H1 (cell line): ENCODE data around the gene ZHX3. TPM values are rescaled to one million over a fixed set of nuclear protein-coding genes. Genes with fewer than 3 reads are reported as not detected.
A peak's percentile ranks its signal among the peaks of the same experiment; 100 is the strongest.

Experiments used
- CTCF ChIA-PET: fragments of 300-600 bp; sonication (Branson Sonifier 250); formaldehyde crosslinking; loops from one replicate; lab custom pipeline; 2021; ENCODE audit not compliant: partially characterized antibody; lab: Charles Lee
- POLR2A ChIA-PET: fragments of 300-600 bp; sonication (Branson Sonifier 250); formaldehyde crosslinking; loops from one replicate; lab custom pipeline; 2021; ENCODE audit warnings: inconsistent platforms; ENCODE audit not compliant: partially characterized antibody; lab: Charles Lee
- DNase-seq, 2 experiments: peaks; one replicate each; pipeline versions ENCODE4 v3.0.0 to v3.0.0-alpha.2; 2010 to 2022; ENCODE audit warnings: low spot score in 2 of 2, low read depth in 1 of 2, mixed read lengths in 1 of 2
- FAIRE-seq: peaks from 2 replicates; lab custom pipeline; 2011; peaks lifted over from hg19 to GRCh38; lab: Jason Lieb, UNC
- H2AFZ ChIP-seq: 2 replicates; pipeline ENCODE4 v1.8.1; 2012; ENCODE audit warnings: low read length, inconsistent platforms
- H2AK5ac ChIP-seq: 2 replicates; pipeline ENCODE4 v1.6.1; 2013; ENCODE audit warnings: low read depth, low read length
- H2BK120ac ChIP-seq: replicated peaks from 2 replicates; pipeline ENCODE3; 2013; ENCODE audit warnings: low read depth, low read length, inconsistent platforms
- H2BK12ac ChIP-seq: 2 replicates; pipeline ENCODE4 v1.6.1; 2013; ENCODE audit warnings: low read depth, low read length
- H2BK15ac ChIP-seq: 2 replicates; pipeline ENCODE4 v1.6.1; 2013; ENCODE audit warnings: low read length
- H2BK20ac ChIP-seq: 2 replicates; pipeline ENCODE4 v1.6.1; 2013; ENCODE audit warnings: low read length
- H2BK5ac ChIP-seq: 2 replicates; pipeline ENCODE4 v1.6.1; 2013; ENCODE audit warnings: low read depth, low read length
- H3K14ac ChIP-seq: 2 replicates; pipeline ENCODE4 v1.6.1; 2013; ENCODE audit warnings: inconsistent platforms; ENCODE audit not compliant: insufficient read length
- H3K18ac ChIP-seq: 2 replicates; pipeline ENCODE4 v1.6.1; 2013; ENCODE audit warnings: low read length; ENCODE audit errors: extremely low read depth
- H3K23ac ChIP-seq: 2 replicates; pipeline ENCODE4 v1.6.1; 2013; ENCODE audit warnings: inconsistent platforms; ENCODE audit not compliant: insufficient read length
- H3K23me2 ChIP-seq: 2 replicates; pipeline ENCODE4 v1.6.1; 2013; ENCODE audit warnings: low read depth, low read length
- H3K27ac ChIP-seq: 2 replicates; pipeline ENCODE4 v1.6.1; 2011; ENCODE audit warnings: low read depth, low read length, inconsistent platforms
- H3K27me3 ChIP-seq, 4 experiments: replicated peaks in 1 of 4; 1 replicate in 1 of 4; 2 replicates in 3 of 4; pipeline versions ENCODE4 v1.6.1 to v1.8.1; 2011 to 2013; ENCODE audit warnings: low read length in 3 of 4, mild to moderate bottlenecking in 3 of 4, inconsistent platforms in 2 of 4, mixed read lengths in 2 of 4, moderate library complexity in 1 of 4; ENCODE audit not compliant: control insufficient read depth in 3 of 4, insufficient read depth in 3 of 4; ENCODE audit errors: extremely low read depth in 1 of 4
- H3K36me3 ChIP-seq, 4 experiments: 2 replicates each; pipeline versions ENCODE4 v1.6.1 to v1.8.1; 2011 to 2013; ENCODE audit warnings: mild to moderate bottlenecking in 4 of 4, low read length in 3 of 4, moderate library complexity in 2 of 4, control low read depth in 1 of 4, inconsistent platforms in 1 of 4; ENCODE audit not compliant: insufficient read depth in 4 of 4, control insufficient read depth in 2 of 4
- H3K4ac ChIP-seq: replicated peaks from 2 replicates; pipeline ENCODE3; 2013; ENCODE audit warnings: low read length, low read depth, mixed read lengths, inconsistent platforms; ENCODE audit not compliant: insufficient read length
- H3K4me1 ChIP-seq, 4 experiments: replicated peaks in 1 of 4; 1 replicate in 1 of 4; 2 replicates in 3 of 4; pipeline versions ENCODE4 v1.6.1 to v1.8.1; 2011 to 2013; ENCODE audit warnings: low read length in 3 of 4, inconsistent platforms in 2 of 4, mixed read lengths in 1 of 4; ENCODE audit not compliant: insufficient read depth in 4 of 4, control insufficient read depth in 3 of 4
- H3K4me2 ChIP-seq, 2 experiments: 2 replicates each; pipeline versions ENCODE4 v1.6.1 to v1.8.1; 2011 to 2013; ENCODE audit warnings: low read depth in 2 of 2, low read length in 2 of 2, control low read depth in 1 of 2, inconsistent platforms in 1 of 2, mild to moderate bottlenecking in 1 of 2; ENCODE audit not compliant: insufficient read depth in 1 of 2
- H3K4me3 ChIP-seq, 4 experiments: fragments of 200-600, 300-600 bp in 1 of 4; sonication (generic), shearing (Covaris generic), sonication (Bioruptor Twin) in 1 of 4; 2 replicates each; pipeline versions ENCODE4 v1.5.1 to v1.8.1; 2011 to 2016; ENCODE audit warnings: low read length in 4 of 4, low read depth in 3 of 4, control low read depth in 2 of 4, inconsistent platforms in 2 of 4, mild to moderate bottlenecking in 2 of 4, mixed read lengths in 1 of 4, moderate library complexity in 1 of 4; ENCODE audit not compliant: insufficient read depth in 2 of 4; ENCODE audit errors: extremely low read depth in 1 of 4
- H3K56ac ChIP-seq: replicated peaks from 2 replicates; pipeline ENCODE3; 2013; ENCODE audit warnings: low read depth, mild to moderate bottlenecking, mixed read lengths, low read length, inconsistent platforms; ENCODE audit not compliant: insufficient read length
- H3K79me1 ChIP-seq: 2 replicates; pipeline ENCODE4 v1.6.1; 2013; ENCODE audit warnings: low read depth, low read length, control low read depth
- H3K79me2 ChIP-seq, 2 experiments: 2 replicates each; pipeline versions ENCODE4 v1.6.1 to v1.8.1; 2012 to 2013; ENCODE audit warnings: low read length in 2 of 2, mild to moderate bottlenecking in 2 of 2, inconsistent platforms in 1 of 2; ENCODE audit not compliant: insufficient read depth in 2 of 2, control insufficient read depth in 1 of 2
- H3K9ac ChIP-seq, 4 experiments: replicated peaks in 1 of 4; 1 replicate in 1 of 4; 2 replicates in 3 of 4; pipeline versions ENCODE4 v1.6.1 to v1.8.1; 2011 to 2013; ENCODE audit warnings: low read depth in 3 of 4, low read length in 3 of 4, control low read depth in 2 of 4, mild to moderate bottlenecking in 2 of 4, moderate library complexity in 2 of 4, inconsistent platforms in 1 of 4; ENCODE audit errors: extremely low read depth in 1 of 4
- H3K9me3 ChIP-seq, 2 experiments: 2 replicates each; pipeline versions ENCODE4 v1.6.1 to v1.8.1; 2012 to 2013; ENCODE audit warnings: mild to moderate bottlenecking in 2 of 2, moderate library complexity in 2 of 2, control low read depth in 1 of 2, inconsistent platforms in 1 of 2, low read depth in 1 of 2, low read length in 1 of 2, mixed read lengths in 1 of 2; ENCODE audit not compliant: insufficient read depth in 2 of 2
- H4K20me1 ChIP-seq, 2 experiments: replicated peaks in 1 of 2; 2 replicates each; pipeline versions ENCODE3 to v1.8.1; 2011 to 2013; ENCODE audit warnings: inconsistent platforms in 2 of 2, low read length in 2 of 2, mild to moderate bottlenecking in 1 of 2; ENCODE audit not compliant: insufficient read depth in 2 of 2, control insufficient read depth in 1 of 2
- H4K5ac ChIP-seq: 2 replicates; pipeline ENCODE4 v1.6.1; 2013; ENCODE audit warnings: low read length, low read depth, mixed read lengths, inconsistent platforms; ENCODE audit not compliant: insufficient read length
- H4K8ac ChIP-seq: 2 replicates; pipeline ENCODE4 v1.8.0; 2013; ENCODE audit warnings: mild to moderate bottlenecking, moderate library complexity, low read length, inconsistent platforms; ENCODE audit not compliant: insufficient read depth; ENCODE audit errors: extremely low read depth
- H4K91ac ChIP-seq: replicated peaks from 2 replicates; pipeline ENCODE3; 2013; ENCODE audit warnings: low read length, mixed read lengths, inconsistent platforms; ENCODE audit not compliant: insufficient read length
- ASH2L ChIP-seq: fragments of 200-600, 300-600 bp; sonication (generic); IDR thresholded peaks from one replicate; pipeline ENCODE4 v1.7.1; 2017; ENCODE audit warnings: low read length
- ATF2 ChIP-seq: IDR thresholded peaks from 2 replicates; pipeline ENCODE4 v1.6.1; 2012; ENCODE audit warnings: low read length, inconsistent platforms
- EGR1 ChIP-seq: IDR thresholded peaks from 2 replicates; pipeline ENCODE4 v1.6.1; 2011; ENCODE audit warnings: low read depth, low read length, borderline replicate concordance
- RBBP5 ChIP-seq: IDR thresholded peaks from 2 replicates; pipeline ENCODE4 v1.7.1; 2012; ENCODE audit warnings: low read depth, mild to moderate bottlenecking, inconsistent platforms, low read length, moderate library complexity, borderline replicate concordance
- RXRA ChIP-seq: IDR thresholded peaks from 2 replicates; pipeline ENCODE4 v1.6.1; 2011; ENCODE audit warnings: low read depth, mild to moderate bottlenecking, low read length, moderate library complexity; ENCODE audit not compliant: insufficient read depth
- SAP30 ChIP-seq: fragments of 300-600 bp; sonication (generic); IDR thresholded peaks from 2 replicates; pipeline ENCODE4 v1.7.1; 2012; ENCODE audit warnings: low read length, moderate library complexity, mild to moderate bottlenecking, inconsistent platforms; ENCODE audit not compliant: insufficient read depth, insufficient replicate concordance
- SIN3A ChIP-seq, 2 experiments: IDR thresholded peaks in 1 of 2; conservative IDR thresholded peaks in 1 of 2; 2 replicates each; pipeline ENCODE4 v1.6.1; 2011 to 2012; ENCODE audit warnings: low read length in 2 of 2, improper control_type of control experiment in 1 of 2, low read depth in 1 of 2, mild to moderate bottlenecking in 1 of 2
- SP2 ChIP-seq: IDR thresholded peaks from 2 replicates; pipeline ENCODE4 v1.6.1; 2012; ENCODE audit warnings: mild to moderate bottlenecking, low read length, inconsistent platforms
- SUZ12 ChIP-seq: fragments of 200-600 bp; sonication (generic); IDR thresholded peaks from 2 replicates; pipeline ENCODE4 v1.6.1; 2012; ENCODE audit warnings: mild to moderate bottlenecking, inconsistent platforms, low read length, moderate library complexity, mixed read lengths
- WGBS, 2 experiments: shearing (Covaris generic) in 1 of 2; methylation state at CpG; one replicate each; pipeline versions ENCODE4 v1.1.6 to v1.1.7; 2013 to 2015; ENCODE audit warnings: low lambda C conversion rate in 2 of 2, mixed read lengths in 2 of 2, inconsistent platforms in 1 of 2, low coverage in 1 of 2, missing lambda C conversion rate in 1 of 2; ENCODE audit not compliant: insufficient replicate concordance in 2 of 2, insufficient coverage in 1 of 2, insufficient read length in 1 of 2; ENCODE audit errors: extremely low coverage in 1 of 2, missing lambda C conversion rate in 1 of 2; 5-methylcytosine and 5-hydroxymethylcytosine counted together
- polyA plus RNA-seq, 7 experiments: library from polyadenylated mRNA; depleted of rRNA in 3 of 7; stranded (reverse) in 5 of 7; unstranded in 2 of 7; fragments of >200 nt in 5 of 7; fragments of 200-250 nt in 2 of 7; gene quantifications; 1 replicate in 5 of 7; 2 replicates in 1 of 7; 4 replicates in 1 of 7; pipeline versions ENCODE4 v1.2.1 to v1.2.3, GENCODE V29; 2011 to 2013; ENCODE audit warnings: missing spikeins in 2 of 7, mixed read lengths in 2 of 7
- total RNA-seq: library from RNA; stranded (reverse); fragmentation: NEBNext Ultra II Directional; extraction: Animal tissue kit (Norgen Biotek cat#: 25700); gene quantifications from 2 replicates; pipeline ENCODE4 v1.2.1, GENCODE V29; 2021

The ZHX3 gene
- total and polyA plus RNA-seq, 2 of the 8 experiments (the other 6 are each of a cell fraction or from before 2014, with no cell fraction given): 1.00 to 7.8 TPM

GRCh38 chr20:41134362-41135186 is 183.0 kb downstream of the ZHX3 start:
- Histone ChIP-seq H2BK20ac (peak overlapping the region; percentile 37; the same call in 1 of the 2 replicates), H3K14ac (no peak overlapping the region), H3K9me3 (no peaks in the 10 kb centered on the region), H2AK5ac (no peak overlapping the region), H4K5ac (no peak overlapping the region), H2BK15ac (peak overlapping the region; percentile 50; the same call in 1 of the 2 replicates), H3K4me1 (peaks cover 11 to 23% (median 16%) of the 10 kb centered on the region in 4 experiments), H3K9ac (no peak overlapping the region), H2BK12ac (no peak overlapping the region; the same call in 1 of the 2 replicates), H3K4me3 (no peak overlapping the region), H3K4me2 (no peak overlapping the region), H3K4ac (no peak overlapping the region), H4K20me1 (peaks cover 0 to 4% of the 10 kb centered on the region in 2 experiments), H3K23ac (no peak overlapping the region), H4K8ac (no peak overlapping the region), H3K23me2 (peaks cover 13% of the 10 kb centered on the region; the same call in 1 of the 2 replicates), H3K18ac (no peak overlapping the region), H3K79me1 (peaks cover under 1% of the 10 kb centered on the region; the same call in 1 of the 2 replicates), H4K91ac (no peak overlapping the region), H2AFZ (no peak overlapping the region), H3K27ac (no peak overlapping the region), H2BK5ac (no peak overlapping the region), H3K36me3 (no peaks in the 10 kb centered on the region), H3K79me2 (peaks cover 16 to 17% of the 10 kb centered on the region in 2 experiments), H3K27me3 (peaks cover 0 to 9% (median 2%) of the 10 kb centered on the region in 4 experiments; a peak in 3 of 7 replicates), H3K56ac (no peak overlapping the region), H2BK120ac (no peak overlapping the region)
- FAIRE-seq: no peak
- ChIA-PET CTCF (interaction anchor here (0.6 to 4.3 kb wide), 38 partner anchors 9 to 957 kb away, joined by 3 to 31 read pairs (median 5); partner anchors contain the start of gene LPIN3), POLR2A (interaction anchor here (0.7 to 1.6 kb wide), 5 partner anchors 19 to 127 kb away, joined by 3 to 4 read pairs (median 3); no protein-coding TSS in a partner anchor)
- 71% methylated on average over 9 of the region's 9 CpGs; no CpG with 5 or more reads in 1 of the 2 experiments for WGBS, 2 experiments
- DNase-seq: no peak
- TF ChIP-seq SAP30 (no peak), SIN3A (conservative IDR thresholded peaks at IDR 0.05 in 1 of 2, IDR thresholded peaks at IDR 0.05 in 1 of 2; ENCODE audit: low read depth in 1 of 2, low read length in 2 of 2) (no peak), ASH2L (no peak), EGR1 (no peak), ATF2 (no peak), SUZ12 (no peak), RBBP5 (no peak), RXRA (no peak), SP2 (no peak)
